MCF 10A (cell line): ENCODE results near the gene ANAPC5. TPM values are rescaled to one million over a fixed set of nuclear protein-coding genes. Genes with fewer than 3 reads are reported as not detected.
"Not testable (repeated sequence)": the region's sequence is repeated elsewhere in the genome, so short reads cannot be mapped to it uniquely, and the experiment has no call there.

ENCODE experiments used
- BruUV-seq: library from RNA; stranded (reverse); fragments of 400-500 nt; replicated peaks from 2 replicates; lab custom pipeline; 2021; lab: Mats Ljungman, UMichigan
- CTCF ChIA-PET: fragments of 300-600 bp; sonication (Branson Sonifier 250); formaldehyde crosslinking; extraction: SDS; loops from one replicate; lab custom pipeline; 2021; ENCODE audit warnings: antibody characterized with exemption, inconsistent platforms; lab: Yijun Ruan, JAX
- POLR2A ChIA-PET: fragments of 300-600, 350-650 bp; sonication (Branson Sonifier 250); formaldehyde crosslinking; extraction: SDS; loops from one replicate; lab custom pipeline; 2020; ENCODE audit warnings: antibody characterized with exemption, inconsistent platforms; lab: Yijun Ruan, JAX
- DNase-seq: peaks from one replicate; pipeline ENCODE4 v3.0.0-alpha.2; 2018; ENCODE audit not compliant: unreplicated experiment
- H3K27ac Mint-ChIP-seq: one replicate; pipeline ENCODE4 v1.8.0; 2022; ENCODE audit warnings: mild to moderate bottlenecking, low read depth, mixed read lengths; ENCODE audit not compliant: unreplicated experiment
- H3K27me3 Mint-ChIP-seq: one replicate; pipeline ENCODE4 v1.8.0; 2022; ENCODE audit warnings: mixed read lengths; ENCODE audit not compliant: insufficient read depth, unreplicated experiment
- H3K36me3 Mint-ChIP-seq: one replicate; pipeline ENCODE4 v1.8.0; 2022; ENCODE audit warnings: mild to moderate bottlenecking, moderate library complexity, mixed read lengths; ENCODE audit not compliant: insufficient read depth, unreplicated experiment
- H3K4me1 Mint-ChIP-seq: one replicate; pipeline ENCODE4 v1.8.0; 2022; ENCODE audit warnings: mixed read lengths; ENCODE audit not compliant: insufficient read depth, unreplicated experiment
- H3K4me3 Mint-ChIP-seq: one replicate; pipeline ENCODE4 v1.8.0; 2022; ENCODE audit warnings: mild to moderate bottlenecking, moderate library complexity, mixed read lengths; ENCODE audit not compliant: unreplicated experiment
- H3K9me3 Mint-ChIP-seq: one replicate; pipeline ENCODE4 v1.8.0; 2022; ENCODE audit warnings: mixed read lengths; ENCODE audit not compliant: unreplicated experiment
- CTCF ChIP-seq: fragments of 200-600 bp; IDR thresholded peaks from one replicate; pipeline ENCODE4 v1.8.0; 2022; ENCODE audit warnings: antibody characterized with exemption, mild to moderate bottlenecking; ENCODE audit not compliant: unreplicated experiment
- intact Hi-C: fragments of 100-400 bp; cut with micrococcal nuclease; formaldehyde crosslinking; loops from 2 replicates; pipeline ENCODE4 v1.14.1; 2022
- total RNA-seq: library from RNA; stranded (reverse); gene quantifications from 2 replicates; pipeline ENCODE4 v1.2.3, GENCODE V29; 2022

ANAPC5 gene
- total RNA-seq, 1 experiment from 2014 or later: 95.6 TPM

GRCh38 chr12:121282072-121282742, 70.0 kb downstream of the ANAPC5 start:
- DNase-seq: no peak
- TF ChIP-seq CTCF: no peak
- no peak overlapping the region for H3K27ac Mint-ChIP-seq
- peaks cover 18% of the 10 kb centered on the region for H3K36me3 Mint-ChIP-seq
- H3K27me3 Mint-ChIP-seq: no peaks in the 10 kb centered on the region
- intact Hi-C loops: no loop called here
- peaks cover 2% of the 10 kb centered on the region for H3K4me1 Mint-ChIP-seq
- CTCF ChIA-PET: no interaction called here
- BruUV-seq: no TSS peak
- POLR2A ChIA-PET: no interaction called here
- H3K9me3 Mint-ChIP-seq: no peaks in the 10 kb centered on the region
- H3K4me3 Mint-ChIP-seq: no peak overlapping the region

GRCh38 chr12:121281116-121281515, 71.1 kb downstream of the ANAPC5 start:
- H3K9me3 Mint-ChIP-seq, H3K4me1 Mint-ChIP-seq, intact Hi-C loops, H3K4me3 Mint-ChIP-seq, H3K27ac Mint-ChIP-seq, BruUV-seq, POLR2A ChIA-PET, H3K27me3 Mint-ChIP-seq, DNase-seq: not testable (repeated sequence)
- peaks cover 18% of the 10 kb centered on the region for H3K36me3 Mint-ChIP-seq
- CTCF ChIA-PET: interaction anchor here (0.6 kb wide), 1 partner anchor 846 kb away, joined by 3 read pairs; no protein-coding TSS in a partner anchor

- BruUV-seq, POLR2A ChIA-PET: not testable (repeated sequence)
Observed at GRCh38 chr12:121280531-121280930, 71.7 kb downstream of the ANAPC5 start.

GRCh38 chr12:121279507-121279915, 72.7 kb downstream of the ANAPC5 start:
- Mint-ChIP-seq H3K9me3 (no peaks in the 10 kb centered on the region), H3K4me1 (peaks cover 4% of the 10 kb centered on the region), H3K27ac (no peak overlapping the region), H3K36me3 (peaks cover 23% of the 10 kb centered on the region), H3K4me3 (no peak overlapping the region), H3K27me3 (no peaks in the 10 kb centered on the region)
- CTCF ChIA-PET: interaction anchor here (0.6 to 1.7 kb wide), 4 partner anchors 8 to 402 kb away, joined by 3 to 4 read pairs (median 3); no protein-coding TSS in a partner anchor
- POLR2A ChIA-PET: no interaction called here
- intact Hi-C loops: loop anchor here (5.0 kb wide), 1 partner anchor 123 kb away; the partner anchor contains the start of gene RNF34
- BruUV-seq: no TSS peak
- DNase-seq: no peak
- no peak for TF ChIP-seq CTCF

More at GRCh38 chr12:121280531-121280930, 71.7 kb downstream of the ANAPC5 start:
- intact Hi-C loops, H3K4me1 Mint-ChIP-seq, H3K27ac Mint-ChIP-seq, H3K9me3 Mint-ChIP-seq, H3K4me3 Mint-ChIP-seq, DNase-seq, H3K27me3 Mint-ChIP-seq: not testable (repeated sequence)
- CTCF ChIA-PET: interaction anchor here (0.6 kb wide), 1 partner anchor 845 kb away, joined by 3 read pairs; no protein-coding TSS in a partner anchor
- H3K36me3 Mint-ChIP-seq: peaks cover 18% of the 10 kb centered on the region

GRCh38 chr12:121279071-121279375, 73.2 kb downstream of the ANAPC5 start:
- no TSS peak for BruUV-seq
- POLR2A ChIA-PET: no interaction called here
- no peak for DNase-seq
- Mint-ChIP-seq H3K36me3 (peaks cover 23% of the 10 kb centered on the region), H3K27ac (no peak overlapping the region), H3K9me3 (no peaks in the 10 kb centered on the region), H3K4me1 (peaks cover 4% of the 10 kb centered on the region), H3K4me3 (no peak overlapping the region), H3K27me3 (no peaks in the 10 kb centered on the region)
- intact Hi-C loops: loop anchor here (5.0 kb wide), 1 partner anchor 123 kb away; the partner anchor contains the start of gene RNF34
- no peak for TF ChIP-seq CTCF
- CTCF ChIA-PET: interaction anchor here (1.1 to 1.7 kb wide), 2 partner anchors 9 to 19 kb away, joined by 3 to 4 read pairs; no protein-coding TSS in a partner anchor
